C4-2B (cell line): ENCODE results near the gene TIMM10.
A peak's percentile ranks its signal among the peaks of the same experiment; 100 is the strongest.

Experiments
- H3K27ac ChIP-seq: fragments of 450-650 bp; 2 replicates; pipeline ENCODE4 v1.5.1; 2017
- ZFX ChIP-seq: fragments of 450-650 bp; IDR thresholded peaks from 2 replicates; pipeline ENCODE4 v1.6.1; 2017
- TF ChIP-seq, protein P1 (sequence below): fragments of 450-650 bp; conservative IDR thresholded peaks from 2 replicates; pipeline ENCODE4 v1.5.1; 2017; ENCODE audit warnings: mild to moderate bottlenecking

TIMM10 gene

DNA sequence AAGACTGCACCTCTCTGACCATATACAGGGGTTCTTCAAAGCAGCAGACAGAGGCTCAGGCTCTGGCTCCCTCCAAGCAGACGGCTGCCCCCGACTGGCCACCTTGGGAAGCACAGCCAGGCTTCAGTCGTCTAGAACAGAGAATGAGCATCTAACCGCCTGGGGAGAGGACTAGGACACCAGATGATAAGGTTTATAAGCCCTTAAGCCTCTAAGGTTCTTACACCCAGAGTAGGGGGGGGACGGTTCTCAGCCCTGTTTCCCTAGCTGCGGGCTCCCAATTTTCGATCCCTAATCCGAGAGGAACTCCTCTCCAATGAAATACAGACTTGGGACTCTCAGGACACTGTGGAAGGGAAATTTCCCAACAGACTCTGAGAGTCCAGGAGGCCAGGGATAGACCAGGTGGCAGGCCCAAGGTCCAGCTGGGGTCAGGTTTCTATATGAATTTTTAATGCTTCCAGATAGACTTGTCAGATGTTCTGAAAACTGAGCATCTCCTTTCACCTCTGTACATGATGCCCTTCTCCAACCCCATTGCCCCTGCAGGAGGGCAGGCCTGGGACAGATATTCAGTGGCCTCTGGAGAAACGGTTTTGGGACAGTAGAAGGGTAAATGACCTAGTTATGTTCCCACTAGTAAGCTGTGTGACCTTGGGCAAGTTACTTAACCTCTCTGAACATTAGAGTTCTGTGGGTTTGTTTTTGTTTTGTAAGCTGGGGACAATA is 50.0 kb downstream of the TIMM10 start:
- TF ChIP-seq, protein P1, sequence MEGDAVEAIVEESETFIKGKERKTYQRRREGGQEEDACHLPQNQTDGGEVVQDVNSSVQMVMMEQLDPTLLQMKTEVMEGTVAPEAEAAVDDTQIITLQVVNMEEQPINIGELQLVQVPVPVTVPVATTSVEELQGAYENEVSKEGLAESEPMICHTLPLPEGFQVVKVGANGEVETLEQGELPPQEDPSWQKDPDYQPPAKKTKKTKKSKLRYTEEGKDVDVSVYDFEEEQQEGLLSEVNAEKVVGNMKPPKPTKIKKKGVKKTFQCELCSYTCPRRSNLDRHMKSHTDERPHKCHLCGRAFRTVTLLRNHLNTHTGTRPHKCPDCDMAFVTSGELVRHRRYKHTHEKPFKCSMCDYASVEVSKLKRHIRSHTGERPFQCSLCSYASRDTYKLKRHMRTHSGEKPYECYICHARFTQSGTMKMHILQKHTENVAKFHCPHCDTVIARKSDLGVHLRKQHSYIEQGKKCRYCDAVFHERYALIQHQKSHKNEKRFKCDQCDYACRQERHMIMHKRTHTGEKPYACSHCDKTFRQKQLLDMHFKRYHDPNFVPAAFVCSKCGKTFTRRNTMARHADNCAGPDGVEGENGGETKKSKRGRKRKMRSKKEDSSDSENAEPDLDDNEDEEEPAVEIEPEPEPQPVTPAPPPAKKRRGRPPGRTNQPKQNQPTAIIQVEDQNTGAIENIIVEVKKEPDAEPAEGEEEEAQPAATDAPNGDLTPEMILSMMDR: peak; percentile 83
- no peak for TF ChIP-seq ZFX
- H3K27ac ChIP-seq: no peak overlapping the region

DNA sequence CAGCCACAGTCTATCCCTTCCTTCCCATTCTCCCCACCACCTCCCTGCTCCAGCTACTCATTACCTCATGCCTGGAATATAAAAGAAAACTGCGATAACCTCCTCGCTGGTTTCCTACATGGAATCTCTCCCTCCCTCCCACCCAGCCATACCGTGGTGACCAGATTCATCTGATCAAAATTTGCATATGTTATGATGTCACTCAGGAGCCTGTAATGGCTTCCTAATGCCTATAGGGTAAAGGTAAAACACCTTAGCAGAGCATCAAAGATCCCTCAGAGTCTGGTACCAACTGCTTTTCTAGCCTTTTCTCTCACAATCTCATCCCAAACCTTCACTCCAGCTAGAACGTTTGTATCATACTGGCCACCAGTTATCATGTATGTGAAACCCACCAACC is 50.6 kb downstream of the TIMM10 start:
- TF ChIP-seq ZFX: no peak
- TF ChIP-seq, protein P1: no peak
- peak overlapping the region; percentile 81; the same call in 1 of the 2 replicates for H3K27ac ChIP-seq

DNA sequence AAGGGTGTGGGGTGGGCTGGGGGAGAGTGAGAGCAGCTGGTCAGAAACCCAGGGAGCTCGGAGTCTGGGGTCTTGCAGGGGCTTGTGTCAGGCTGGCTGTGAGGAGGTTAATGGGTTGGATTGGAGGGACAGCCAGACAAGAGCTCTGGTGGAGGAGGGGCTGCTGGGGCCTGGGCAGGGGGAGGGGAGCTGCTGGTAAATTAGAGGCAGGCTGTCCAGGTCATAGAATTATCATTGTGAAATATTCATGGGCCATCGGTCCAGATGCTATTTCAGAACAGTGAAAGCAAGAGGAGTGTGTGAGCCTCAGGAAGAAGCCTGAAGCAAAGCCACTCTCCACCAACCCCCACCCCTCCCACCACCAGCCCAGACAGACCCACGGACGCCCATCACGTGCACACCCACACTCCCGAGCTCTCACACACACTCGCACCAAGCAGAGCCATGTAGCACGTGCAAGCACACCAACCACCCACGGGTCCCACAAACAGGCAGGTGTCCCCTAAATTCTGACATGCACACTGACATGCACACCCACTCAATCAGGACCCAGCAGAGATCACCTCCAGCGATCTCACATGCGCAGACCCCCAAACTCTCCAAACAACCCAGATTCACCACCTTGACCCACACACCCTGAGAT is 51.4 kb downstream of the TIMM10 start:
- H3K27ac ChIP-seq: peak overlapping the region; percentile 81
- TF ChIP-seq ZFX: no peak
- TF ChIP-seq, protein P1: no peak
